A549 (cell line): ENCODE data around the gene ZP1.

Experiments
- CTCF ChIP-seq: fragments of >200 bp; sonication (Bioruptor Twin); formaldehyde crosslinking; IDR thresholded peaks from 3 replicates; pipeline ENCODE4 v1.5.1; 2016
- FOSL2 ChIP-seq, 2 experiments: fragments of 450-650 bp in 1 of 2; fragments of >200 bp in 1 of 2; sonication (Bioruptor Twin) in 1 of 2; formaldehyde crosslinking; IDR thresholded peaks; 2 replicates each; pipeline versions ENCODE4 v1.5.0 to v1.6.1; 2016 to 2020; ENCODE audit warnings: mild to moderate bottlenecking in 1 of 2, moderate library complexity in 1 of 2
- HOXA7 ChIP-seq: fragments of 250-450 bp; sonication (Bioruptor Pico); IDR thresholded peaks from 2 replicates; pipeline ENCODE4 v1.5.0; 2020; ENCODE audit warnings: mild to moderate bottlenecking, moderate library complexity
- JUNB ChIP-seq: fragments of >200 bp; sonication (Bioruptor Twin); formaldehyde crosslinking; IDR thresholded peaks from 2 replicates; pipeline ENCODE4 v1.6.1; 2016
- KDM1A ChIP-seq: fragments of 200-600 bp; sonication (generic); IDR thresholded peaks from 2 replicates; pipeline ENCODE4 v1.6.1; 2016; ENCODE audit warnings: low read depth, mild to moderate bottlenecking
- KDM5A ChIP-seq: fragments of 200-600 bp; sonication (generic); IDR thresholded peaks from 2 replicates; pipeline ENCODE4 v1.6.1; 2016; ENCODE audit warnings: antibody characterized with exemption, mild to moderate bottlenecking
- MYC ChIP-seq: IDR thresholded peaks from 2 replicates; pipeline ENCODE4 v1.6.1; 2012; ENCODE audit warnings: mild to moderate bottlenecking, inconsistent platforms, low read length, improper control_type of control experiment, borderline replicate concordance
- POLR2A ChIP-seq: IDR thresholded peaks from 2 replicates; pipeline ENCODE4 v1.6.1; 2012; ENCODE audit warnings: mild to moderate bottlenecking, low read length
- RAD21 ChIP-seq, 2 experiments: fragments of >200 bp in 1 of 2; sonication (Bioruptor Twin) in 1 of 2; formaldehyde crosslinking in 1 of 2; IDR thresholded peaks in 1 of 2; conservative IDR thresholded peaks in 1 of 2; 2 replicates in 1 of 2; 3 replicates in 1 of 2; pipeline ENCODE4 v1.6.1; 2012 to 2018; ENCODE audit warnings: inconsistent platforms in 1 of 2
- ZFP36 ChIP-seq: fragments of 450-650 bp; IDR thresholded peaks from 2 replicates; pipeline ENCODE4 v1.6.1; 2014; ENCODE audit warnings: borderline replicate concordance; ENCODE audit not compliant: partially characterized antibody

GRCh38 chr11:60902625-60903024 lies 35.3 kb downstream of the ZP1 start:
- no peak for TF ChIP-seq KDM5A
- TF ChIP-seq POLR2A = no peak
- TF ChIP-seq CTCF = no peak
- TF ChIP-seq RAD21 (conservative IDR thresholded peaks at IDR 0.05 in 1 of 2, IDR thresholded peaks at IDR 0.05 in 1 of 2) = no peak
- TF ChIP-seq ZFP36 = no peak
- TF ChIP-seq JUNB = no peak
- TF ChIP-seq KDM1A = no peak
- no peak for TF ChIP-seq FOSL2 (IDR thresholded peaks at IDR 0.05)
- TF ChIP-seq FOSL2 (CRISPR knock-in tag; IDR thresholded peaks at IDR 0.05) = no peak
- TF ChIP-seq HOXA7 (CRISPR knock-in tag) = no peak
- no peak for TF ChIP-seq MYC
